Fibroblast of upper back skin (primary cell): ENCODE measurements around the gene ZNF699.
"Not testable (repeated sequence)": the region's sequence is repeated elsewhere in the genome, so short reads cannot be mapped to it uniquely, and the experiment has no call there.

Experiments
- DNase-seq: peaks from one replicate; pipeline ENCODE4 v3.0.0-alpha.2; 2013

The ZNF699 gene

GRCh38 chr19:9309139-9309973 lies at the start of gene ZNF699:
Gene ZNF699, minus strand, starts transcription at chr19:9309838. Its CDS starts 4,719 bp downstream, at chr19:9305119.
- peak; percentile 98 for DNase-seq

GRCh38 chr19:9354651-9355050 lies 45.0 kb upstream of the ZNF699 start:
- no peak for DNase-seq

DNA sequence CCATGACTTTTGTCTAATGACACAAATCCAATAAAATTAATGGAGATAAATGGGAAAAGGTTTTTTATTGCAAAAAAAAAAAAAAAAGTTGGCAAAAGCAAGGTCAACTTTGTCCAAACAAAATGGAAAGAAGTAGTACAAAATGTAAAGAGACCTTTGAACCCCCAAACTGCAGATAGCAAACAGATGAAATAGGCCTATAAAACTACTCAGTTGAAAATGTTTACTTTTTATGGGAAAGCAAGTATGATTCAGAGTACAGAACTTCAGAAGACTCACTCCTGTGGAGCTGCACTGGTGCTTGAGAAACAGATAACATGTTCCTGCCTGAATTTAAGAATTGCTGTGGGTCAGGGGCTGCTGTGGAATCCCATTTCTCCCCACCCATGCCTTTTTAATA lies 43.4 kb upstream of the ZNF699 start:
- DNase-seq, result no peak

DNA sequence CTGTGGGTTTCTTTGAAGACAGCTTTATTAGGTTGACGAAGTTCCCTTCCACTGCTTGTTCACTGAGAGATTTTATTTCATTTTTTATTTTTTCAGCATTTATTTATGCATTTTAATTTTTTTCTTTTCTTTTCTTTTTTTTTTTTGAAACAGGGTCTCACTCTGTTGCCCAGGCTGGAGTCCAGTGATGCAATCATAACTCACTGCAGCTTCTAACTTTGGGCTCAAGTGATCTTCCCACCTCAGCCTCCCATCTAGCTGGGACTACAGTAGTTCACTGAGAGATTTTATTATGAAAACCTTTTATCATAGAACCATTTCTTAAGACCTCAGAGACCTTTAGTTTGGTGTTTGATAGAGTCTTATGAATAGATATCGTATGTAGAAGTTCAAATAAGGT lies 42.9 kb upstream of the ZNF699 start:
- DNase-seq, result no peak

GRCh38 chr19:9348671-9349070 lies 39.0 kb upstream of the ZNF699 start:
- no peak for DNase-seq

- DNase-seq, result no peak
These were observed 38.6 kb upstream of the ZNF699 start for GRCh38 chr19:9348253-9348652.

- no peak for DNase-seq
These were observed 35.4 kb upstream of the ZNF699 start for GRCh38 chr19:9345005-9345404.

DNA sequence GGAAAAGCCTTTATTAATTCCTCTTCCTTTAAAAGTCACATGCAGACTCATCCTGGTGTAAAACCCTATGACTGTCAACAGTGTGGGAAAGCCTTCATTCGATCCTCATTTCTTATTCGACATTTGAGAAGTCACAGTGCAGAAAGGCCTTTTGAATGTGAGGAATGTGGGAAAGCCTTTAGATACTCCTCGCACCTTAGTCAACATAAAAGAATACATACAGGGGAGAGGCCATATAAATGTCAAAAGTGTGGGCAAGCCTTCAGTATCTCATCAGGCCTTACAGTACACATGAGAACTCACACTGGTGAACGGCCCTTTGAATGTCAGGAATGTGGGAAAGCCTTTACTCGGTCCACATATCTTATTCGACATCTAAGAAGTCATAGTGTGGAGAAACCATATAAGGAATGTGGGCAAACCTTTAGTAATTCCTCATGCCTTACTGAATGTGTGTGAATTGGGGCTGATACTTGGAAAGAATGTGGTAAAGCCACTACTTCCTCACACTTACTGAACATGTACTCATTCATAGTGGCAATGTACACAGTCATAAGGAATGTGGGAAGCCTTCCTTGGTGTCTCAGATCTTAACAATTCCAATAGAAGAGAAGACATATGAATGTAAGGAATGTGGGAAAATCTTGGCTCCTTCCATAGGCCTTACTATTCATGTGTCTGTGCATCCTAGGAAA lies 33.1 kb upstream of the ZNF699 start:
- no peak for DNase-seq

DNA sequence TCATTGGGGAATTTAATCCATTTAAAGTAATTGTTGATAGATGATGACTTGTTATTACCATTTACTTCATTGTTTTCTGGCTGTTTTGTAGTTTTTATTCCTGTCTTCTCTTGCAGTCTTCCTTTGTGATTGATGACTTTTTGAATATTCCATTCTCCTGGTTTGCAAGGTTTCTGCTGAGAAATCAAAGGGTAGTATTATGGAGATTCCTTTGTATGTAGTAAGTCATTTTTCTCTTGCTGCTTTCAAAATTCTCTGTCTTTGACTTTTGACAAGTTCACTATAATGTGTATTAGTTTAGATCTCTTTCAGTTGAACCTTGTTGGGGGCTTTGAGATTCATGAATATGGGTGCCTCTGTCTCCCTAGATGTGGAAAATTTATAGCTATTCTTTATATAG lies 20.4 kb upstream of the ZNF699 start:
- DNase-seq, result no peak

- no peak for DNase-seq
These were observed 14.9 kb upstream of the ZNF699 start for GRCh38 chr19:9324584-9324962.

DNA sequence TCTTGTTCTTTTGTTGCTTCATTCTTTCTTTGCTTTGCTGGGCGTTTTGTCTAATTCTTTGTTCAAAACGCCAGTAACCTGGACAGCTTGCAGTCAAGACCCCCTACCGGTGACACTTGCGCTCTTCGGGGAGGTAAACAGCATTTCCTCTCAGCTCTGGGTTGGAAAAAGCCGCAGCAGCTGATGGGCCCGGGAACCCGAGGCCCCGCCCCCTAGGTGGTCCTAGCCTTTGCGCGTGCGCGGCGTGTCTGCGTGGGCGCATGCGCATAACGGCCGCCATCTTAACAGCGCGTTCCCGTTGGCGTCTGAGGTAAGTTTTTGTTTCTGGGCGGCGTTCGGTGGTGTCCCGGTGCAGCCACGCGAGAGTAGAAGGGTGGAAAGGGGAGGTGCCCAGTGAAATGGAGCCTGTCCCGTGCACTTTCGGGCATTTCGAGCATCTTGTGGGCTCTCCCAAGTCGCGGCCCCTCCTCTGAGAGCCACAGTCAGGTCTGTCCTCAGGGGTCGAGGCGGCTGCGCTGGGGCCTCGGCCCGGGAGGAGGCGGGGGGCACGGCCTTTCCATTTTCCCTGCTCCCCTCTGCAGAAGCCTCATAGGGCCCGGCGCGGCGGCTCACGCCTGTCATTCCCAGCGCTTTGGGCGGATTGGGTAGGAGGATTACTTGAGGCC lies 14.4 kb upstream of the ZNF699 start, which contains the start of gene ZNF559:
Gene ZNF559 (plus strand): TSS at position 261 of the 665 bp plus-strand sequence. CDS start 14,371 bp downstream, outside the sequence.
- peak; percentile 96 for DNase-seq

DNA sequence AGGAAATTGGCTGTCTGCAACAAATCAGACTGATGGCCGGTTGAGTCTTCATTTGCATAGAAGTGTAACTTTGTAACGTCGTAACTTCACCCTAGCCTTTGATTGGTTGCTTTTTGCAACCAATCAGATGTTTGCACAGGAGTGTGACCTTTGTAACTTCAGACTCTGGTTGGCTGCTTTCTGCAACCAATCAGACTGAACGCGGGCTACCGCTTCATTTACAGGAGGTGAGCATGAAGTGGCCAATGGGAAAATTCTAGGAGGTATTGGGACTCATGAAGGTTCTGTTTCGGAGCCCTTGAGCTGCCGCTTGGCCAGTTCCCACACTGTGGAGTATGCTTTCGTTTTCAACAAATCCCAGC lies 13.9 kb upstream of the ZNF699 start:
- DNase-seq, result peak; percentile 79

- DNase-seq, result not testable (repeated sequence)
These were observed 12.6 kb upstream of the ZNF699 start for GRCh38 chr19:9322201-9322600.

- DNase-seq, result not testable (repeated sequence)
These were observed 12.1 kb upstream of the ZNF699 start for GRCh38 chr19:9321756-9322155.

GRCh38 chr19:9321338-9321737 lies 11.7 kb upstream of the ZNF699 start:
- no peak for DNase-seq

DNA sequence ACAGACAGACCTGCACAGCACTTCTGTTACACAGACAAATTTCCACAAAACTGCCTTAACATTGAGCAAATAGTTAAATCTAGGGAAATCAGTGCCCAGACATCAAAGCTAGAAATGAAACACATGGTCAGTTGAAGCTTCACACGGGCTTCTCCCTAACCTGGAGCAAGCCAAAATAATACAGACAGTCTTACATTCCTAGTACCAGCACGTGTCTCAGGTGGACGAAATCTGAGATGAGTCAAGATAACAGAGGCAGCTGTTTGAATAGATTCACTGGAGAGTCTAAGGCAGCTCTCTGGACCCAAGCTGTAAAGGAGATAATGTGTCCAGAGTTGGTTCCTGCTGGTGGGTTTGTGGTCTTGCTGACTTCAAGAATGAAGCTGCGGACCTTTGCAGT lies 4.1 kb upstream of the ZNF699 start:
- DNase-seq, result no peak

DNA sequence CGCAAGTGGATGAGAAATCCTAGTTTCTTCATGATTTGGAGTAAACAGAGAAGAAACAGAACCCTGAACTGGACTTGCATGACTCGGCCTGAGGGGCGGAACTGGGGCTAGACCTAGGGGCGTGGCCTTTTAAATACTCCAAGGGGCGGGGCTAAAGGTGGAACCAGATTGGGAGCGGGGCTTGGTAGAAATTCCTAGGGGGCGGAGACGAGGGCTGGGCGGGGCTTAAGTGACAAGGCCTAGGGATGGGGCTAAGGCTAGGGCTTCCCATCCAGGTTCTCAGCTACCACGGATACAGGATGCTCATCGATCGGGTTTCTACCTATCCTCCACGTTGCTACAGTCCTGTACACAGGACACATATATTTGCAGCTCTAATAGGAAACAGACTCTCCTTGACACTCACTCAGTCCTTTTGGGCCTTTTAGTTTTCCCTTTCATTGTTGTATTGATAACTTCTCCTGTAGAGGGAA lies 372 bp upstream of the ZNF699 start:
- DNase-seq, result peak; percentile 90

- DNase-seq, result no peak
These were observed 1.4 kb downstream of the ZNF699 start for GRCh38 chr19:9308091-9308770.

- peak; percentile 85 for DNase-seq
These were observed 3.2 kb downstream of the ZNF699 start for GRCh38 chr19:9306443-9306842.

GRCh38 chr19:9296336-9296735 lies 13.3 kb downstream of the ZNF699 start:
- no peak for DNase-seq

DNA sequence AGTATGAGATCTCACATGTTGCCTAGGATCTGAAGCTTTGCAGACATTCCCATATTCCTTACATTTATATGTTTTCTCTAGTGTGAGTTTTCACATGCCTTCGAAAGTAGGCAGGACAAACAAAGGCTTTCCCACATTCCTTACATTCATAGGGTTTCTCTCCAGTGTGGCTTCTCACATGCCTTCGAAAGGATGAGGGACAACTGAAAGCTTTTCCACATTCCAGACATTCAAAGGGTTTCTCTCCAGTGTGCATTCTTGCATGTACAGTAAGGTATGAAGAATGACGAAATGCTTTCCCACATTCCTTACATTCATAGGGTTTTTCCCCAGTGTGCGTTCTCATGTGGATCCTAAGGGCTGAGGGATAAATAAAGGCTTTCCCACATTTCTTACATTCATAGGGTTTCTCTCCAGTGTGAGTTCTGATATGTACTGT lies 14.2 kb downstream of the ZNF699 start:
- peak; percentile 6 for DNase-seq

DNA sequence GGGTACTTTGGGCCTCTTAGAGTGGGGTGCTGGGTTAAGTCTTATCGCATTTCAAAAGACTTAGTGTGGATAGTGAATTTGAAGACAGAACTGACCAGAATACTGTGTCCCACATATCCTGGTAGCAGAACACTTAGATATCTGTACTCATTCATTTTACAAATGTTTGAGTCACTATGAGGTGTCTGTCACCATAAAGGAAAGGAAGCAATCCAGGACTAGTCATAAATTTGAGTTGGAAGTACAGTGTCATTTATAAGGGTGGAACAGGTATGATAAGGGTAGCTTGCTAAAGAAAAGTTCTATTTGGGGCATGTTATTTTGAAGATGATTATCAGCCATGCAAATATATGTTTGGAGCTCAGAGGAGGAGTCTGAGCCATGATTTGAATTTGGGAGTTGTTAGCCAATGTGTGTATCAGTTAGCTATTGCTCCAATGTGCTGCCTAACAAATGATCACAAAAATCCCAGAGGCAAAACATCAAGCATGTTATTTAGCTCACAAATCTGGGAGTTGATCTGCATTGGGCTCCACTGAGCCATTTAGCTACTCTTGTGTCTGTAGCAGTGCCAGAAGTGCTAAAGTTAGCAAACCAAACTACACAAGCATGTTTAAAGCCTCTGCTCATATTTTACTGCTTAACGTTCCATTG lies 20.3 kb downstream of the ZNF699 start:
- DNase-seq, result no peak
